C4-2B (cell line): ENCODE data around the gene GCSH.

Source experiments
- ZFX ChIP-seq: fragments of 450-650 bp; IDR thresholded peaks from 2 replicates; pipeline ENCODE4 v1.6.1; 2017
- TF ChIP-seq, protein P1 (sequence below): fragments of 450-650 bp; conservative IDR thresholded peaks from 2 replicates; pipeline ENCODE4 v1.5.1; 2017; ENCODE audit warnings: mild to moderate bottlenecking

DNA sequence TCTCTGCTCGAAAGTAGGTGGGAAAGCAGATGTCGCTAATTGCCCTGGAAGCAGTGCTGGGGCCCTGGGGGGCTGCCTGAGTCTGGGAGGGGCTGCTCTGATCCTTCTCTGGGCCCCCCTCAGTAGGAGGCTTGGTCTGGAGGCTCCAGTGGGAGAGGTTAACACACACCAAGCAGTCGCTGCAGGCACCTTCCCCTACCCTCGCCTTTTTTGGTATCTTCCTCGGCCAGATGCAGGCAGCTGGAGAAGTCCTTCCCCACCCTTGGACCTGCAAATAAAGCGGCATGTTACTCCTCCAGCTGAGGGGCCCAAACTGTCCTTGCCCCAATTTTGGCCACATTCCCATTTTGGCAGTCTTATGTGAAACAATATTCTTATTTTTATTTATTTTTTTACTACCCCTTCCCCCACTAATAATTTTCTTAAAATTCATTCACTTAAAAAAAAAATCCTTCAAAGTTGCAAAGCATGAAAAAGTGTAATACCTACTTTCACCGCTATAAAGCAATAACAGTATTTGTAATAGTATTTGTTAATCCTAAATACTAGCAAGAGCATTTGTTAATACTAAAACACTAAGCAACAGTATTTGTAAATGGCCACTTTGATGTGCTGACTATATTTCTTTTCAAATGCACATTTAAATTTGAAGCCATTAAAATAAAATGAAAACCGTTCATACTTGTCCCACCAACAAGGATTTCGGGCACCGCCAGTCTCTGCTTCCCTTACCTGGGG, 34.2 kb downstream of the GCSH start:
- TF ChIP-seq, protein P1, sequence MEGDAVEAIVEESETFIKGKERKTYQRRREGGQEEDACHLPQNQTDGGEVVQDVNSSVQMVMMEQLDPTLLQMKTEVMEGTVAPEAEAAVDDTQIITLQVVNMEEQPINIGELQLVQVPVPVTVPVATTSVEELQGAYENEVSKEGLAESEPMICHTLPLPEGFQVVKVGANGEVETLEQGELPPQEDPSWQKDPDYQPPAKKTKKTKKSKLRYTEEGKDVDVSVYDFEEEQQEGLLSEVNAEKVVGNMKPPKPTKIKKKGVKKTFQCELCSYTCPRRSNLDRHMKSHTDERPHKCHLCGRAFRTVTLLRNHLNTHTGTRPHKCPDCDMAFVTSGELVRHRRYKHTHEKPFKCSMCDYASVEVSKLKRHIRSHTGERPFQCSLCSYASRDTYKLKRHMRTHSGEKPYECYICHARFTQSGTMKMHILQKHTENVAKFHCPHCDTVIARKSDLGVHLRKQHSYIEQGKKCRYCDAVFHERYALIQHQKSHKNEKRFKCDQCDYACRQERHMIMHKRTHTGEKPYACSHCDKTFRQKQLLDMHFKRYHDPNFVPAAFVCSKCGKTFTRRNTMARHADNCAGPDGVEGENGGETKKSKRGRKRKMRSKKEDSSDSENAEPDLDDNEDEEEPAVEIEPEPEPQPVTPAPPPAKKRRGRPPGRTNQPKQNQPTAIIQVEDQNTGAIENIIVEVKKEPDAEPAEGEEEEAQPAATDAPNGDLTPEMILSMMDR: no peak
- no peak for TF ChIP-seq ZFX
